HepG2 (cell line): ENCODE results near the gene QRFP. TPM values are rescaled to one million over a fixed set of nuclear protein-coding genes. Genes with fewer than 3 reads are reported as not detected.

Experiments used
- ATAC-seq: fragments of 200-7000 bp; cut with Tn5 transposase; 3 replicates; pipeline ENCODE4 v1.9.1; 2020; ENCODE audit warnings: mild to moderate bottlenecking, moderate library complexity
- BruUV-seq: library from RNA; stranded (reverse); fragments of 400-500 nt; replicated peaks from 2 replicates; lab custom pipeline; 2021; lab: Mats Ljungman, UMichigan
- CTCF ChIA-PET: fragments of 300-600 bp; formaldehyde crosslinking; extraction: SDS; loops from one replicate; lab custom pipeline; 2021; ENCODE audit warnings: low total read pairs, inconsistent platforms, low intra/inter-chr PET ratio; lab: Yijun Ruan, JAX
- POLR2A ChIA-PET: fragments of 350-600 bp; sonication (Branson Sonifier 250); formaldehyde crosslinking; loops from one replicate; lab custom pipeline; 2020; ENCODE audit warnings: antibody characterized with exemption, inconsistent platforms; lab: Yijun Ruan, JAX
- DNase-seq: peaks from one replicate; pipeline ENCODE4 v3.0.0-alpha.2; 2015; ENCODE audit warnings: low spot score
- FAIRE-seq: peaks from 3 replicates; lab custom pipeline; 2011; peaks lifted over from hg19 to GRCh38; lab: Jason Lieb, UNC
- H2AFZ ChIP-seq: one replicate; pipeline ENCODE4 v1.6.1; 2011; ENCODE audit warnings: low read length, inconsistent platforms
- H3K27ac ChIP-seq: fragments of 300-600 bp; 3 replicates; pipeline ENCODE4 v1.8.0; 2011; ENCODE audit warnings: mixed run types, mild to moderate bottlenecking, mixed read lengths, low read length, inconsistent platforms; ENCODE audit not compliant: insufficient read depth; ENCODE audit errors: extremely low read length
- H3K27me3 ChIP-seq, 2 experiments: fragments of 200-600 bp in 1 of 2; 2 replicates in 1 of 2; 3 replicates in 1 of 2; pipeline versions ENCODE4 v1.6.0 to v1.8.0; 2011; ENCODE audit warnings: low read length in 2 of 2, mild to moderate bottlenecking in 2 of 2, moderate library complexity in 2 of 2, inconsistent platforms in 1 of 2; ENCODE audit not compliant: insufficient read depth in 2 of 2, control insufficient read depth in 1 of 2
- H3K36me3 ChIP-seq, 2 experiments: fragments of 200-600 bp in 1 of 2; replicated peaks in 1 of 2; 2 replicates in 1 of 2; 3 replicates in 1 of 2; pipeline versions ENCODE4 v1.5.1 to v1.8.0; 2011; ENCODE audit warnings: low read length in 2 of 2, inconsistent platforms in 1 of 2; ENCODE audit not compliant: insufficient read depth in 2 of 2, control insufficient read depth in 1 of 2
- H3K4me1 ChIP-seq: 2 replicates; pipeline ENCODE4 v1.5.1; 2012; ENCODE audit warnings: low read length, inconsistent platforms; ENCODE audit not compliant: insufficient read depth
- H3K4me2 ChIP-seq: 2 replicates; pipeline ENCODE4 v1.6.0; 2011; ENCODE audit warnings: low read depth, low read length, inconsistent platforms
- H3K4me3 ChIP-seq, 3 experiments: fragments of 200-600 bp in 1 of 3; sonication (generic), shearing (Covaris generic) in 1 of 3; replicated peaks in 1 of 3; 2 replicates each; pipeline ENCODE4 v1.5.1; 2011 to 2016; ENCODE audit warnings: low read length in 3 of 3, inconsistent platforms in 2 of 3, low read depth in 2 of 3, mild to moderate bottlenecking in 2 of 3, control low read depth in 1 of 3, mixed read lengths in 1 of 3; ENCODE audit not compliant: insufficient read depth in 1 of 3
- H3K79me2 ChIP-seq: one replicate; pipeline ENCODE4 v1.6.1; 2011; ENCODE audit warnings: low read length, inconsistent platforms; ENCODE audit not compliant: insufficient read depth
- H3K9ac ChIP-seq: 2 replicates; pipeline ENCODE4 v1.6.0; 2011; ENCODE audit warnings: mild to moderate bottlenecking, low read depth, low read length, inconsistent platforms; ENCODE audit not compliant: insufficient read depth
- H3K9me3 ChIP-seq: 2 replicates; pipeline ENCODE4 v1.5.1; 2012; ENCODE audit warnings: mild to moderate bottlenecking, low read length
- H4K20me1 ChIP-seq: 2 replicates; pipeline ENCODE4 v1.6.0; 2011; ENCODE audit warnings: inconsistent platforms, mild to moderate bottlenecking, low read length, moderate library complexity; ENCODE audit not compliant: insufficient read depth
- FOXC1 ChIP-seq: sonication (generic); formaldehyde crosslinking; IDR thresholded peaks from 2 replicates; pipeline ENCODE4 v1.8.0; 2022; ENCODE audit warnings: mild to moderate bottlenecking, missing genetic modification reagents, borderline replicate concordance
- FOXK2 ChIP-seq: fragments of 450-650 bp; IDR thresholded peaks from 2 replicates; pipeline ENCODE4 v1.6.1; 2016
- GATAD1 ChIP-seq: IDR thresholded peaks from 2 replicates; pipeline ENCODE4 v1.6.1; 2016; ENCODE audit warnings: missing genetic modification reagents, missing compliant biosample characterization
- HNRNPL ChIP-seq: fragments of 200-400 bp; formaldehyde crosslinking; IDR thresholded peaks from 2 replicates; pipeline ENCODE4 v1.6.1; 2017; ENCODE audit warnings: mild to moderate bottlenecking, low read depth, low read length
- IRX3 ChIP-seq: sonication (generic); formaldehyde crosslinking; IDR thresholded peaks from 2 replicates; pipeline ENCODE4 v1.8.1; 2023; ENCODE audit warnings: mild to moderate bottlenecking, low read depth, missing genetic modification reagents, borderline replicate concordance
- MED13 ChIP-seq: sonication (generic); formaldehyde crosslinking; IDR thresholded peaks from 2 replicates; pipeline ENCODE4 v1.5.0; 2020; ENCODE audit warnings: missing genetic modification reagents
- MEIS1 ChIP-seq: sonication (generic); formaldehyde crosslinking; IDR thresholded peaks from 2 replicates; pipeline ENCODE4 v1.9.0; 2021; ENCODE audit warnings: mild to moderate bottlenecking, missing genetic modification reagents, moderate library complexity, borderline replicate concordance
- MTF1 ChIP-seq: sonication (generic); formaldehyde crosslinking; IDR thresholded peaks from 2 replicates; pipeline ENCODE4 v1.5.0; 2020; ENCODE audit warnings: missing genetic modification reagents
- NR2F1 ChIP-seq, 2 experiments: fragments of 450-650 bp in 1 of 2; formaldehyde crosslinking in 1 of 2; IDR thresholded peaks; 2 replicates each; pipeline versions ENCODE4 v1.5.0 to v1.6.1; 2016 to 2020; ENCODE audit warnings: mild to moderate bottlenecking in 1 of 2, missing compliant biosample characterization in 1 of 2, missing genetic modification reagents in 1 of 2, moderate library complexity in 1 of 2
- POLR2AphosphoS5 ChIP-seq: IDR thresholded peaks from 2 replicates; pipeline ENCODE4 v1.6.1; 2012; ENCODE audit warnings: low read depth, low read length
- SIX4 ChIP-seq: sonication (generic); formaldehyde crosslinking; IDR thresholded peaks from 2 replicates; pipeline ENCODE4 v1.4.0; 2020; ENCODE audit warnings: missing genetic modification reagents
- SRSF9 ChIP-seq: fragments of 200-400 bp; formaldehyde crosslinking; IDR thresholded peaks from 2 replicates; pipeline ENCODE4 v1.6.1; 2018; ENCODE audit warnings: borderline replicate concordance, mild to moderate bottlenecking, low read depth, low read length; ENCODE audit not compliant: insufficient read depth, poor library complexity, severe bottlenecking
- STAT5B ChIP-seq: sonication (generic); formaldehyde crosslinking; IDR thresholded peaks from 2 replicates; pipeline ENCODE4 v1.4.0; 2020; ENCODE audit warnings: missing genetic modification reagents
- TSC22D2 ChIP-seq: sonication (generic); formaldehyde crosslinking; IDR thresholded peaks from 2 replicates; pipeline ENCODE4 v1.5.1; 2020; ENCODE audit warnings: missing genetic modification reagents, mild to moderate bottlenecking, borderline replicate concordance
- YY1 ChIP-seq: IDR thresholded peaks from 2 replicates; pipeline ENCODE4 v1.6.1; 2011; ENCODE audit warnings: low read length, low read depth, moderate library complexity, mild to moderate bottlenecking; ENCODE audit not compliant: insufficient read depth, insufficient replicate concordance
- ZNF30 ChIP-seq: sonication (generic); formaldehyde crosslinking; IDR thresholded peaks from 2 replicates; pipeline ENCODE4 v1.5.0; 2020; ENCODE audit warnings: mild to moderate bottlenecking, missing genetic modification reagents
- ZNF766 ChIP-seq: sonication (generic); formaldehyde crosslinking; IDR thresholded peaks from 2 replicates; pipeline ENCODE4 v1.5.0; 2020; ENCODE audit warnings: missing genetic modification reagents, borderline replicate concordance
- ZNF800 ChIP-seq: sonication (generic); formaldehyde crosslinking; IDR thresholded peaks from 2 replicates; pipeline ENCODE4 v1.4.0; 2020; ENCODE audit warnings: missing genetic modification reagents
- WGBS: methylation state at CpG from one replicate; pipeline ENCODE4 v1.1.6; 2017; ENCODE audit warnings: low lambda C conversion rate; 5-methylcytosine and 5-hydroxymethylcytosine counted together
- in situ Hi-C: cut with HindIII; loops from 2 replicates; pipeline ENCODE4 v1.10.0; 2017; ENCODE audit warnings: low pct_unique_long_range_greater_than_20kb; ENCODE audit not compliant: extremely low pct_ligation_motif_present
- intact Hi-C: fragments of 100-400 bp; cut with micrococcal nuclease; formaldehyde crosslinking; loops from one replicate; pipeline ENCODE4 v1.10.0; 2022; ENCODE audit not compliant: unreplicated experiment
- polyA plus RNA-seq, 8 experiments: library from polyadenylated mRNA; depleted of rRNA in 3 of 8; stranded (reverse) in 7 of 8; unstranded in 1 of 8; fragments of >200 nt; fragmentation: Illumina TruSeq in 4 of 8; extraction: Trizol in 4 of 8; gene quantifications; 2 replicates each; pipeline versions ENCODE4 v1.2.1 to v1.2.3, GENCODE V29; 2011 to 2016; ENCODE audit warnings: low read depth in 4 of 8, missing spikeins in 1 of 8, mixed read lengths in 1 of 8; ENCODE audit not compliant: insufficient read depth in 1 of 8
- total RNA-seq, 5 experiments: library from RNA; depleted of rRNA; stranded (reverse); fragments of >200 nt; fragmentation: Illumina TruSeq; extraction: Trizol; gene quantifications; 2 replicates each; pipeline ENCODE4 v1.2.3, GENCODE V29; 2016; ENCODE audit warnings: low read depth in 1 of 5
- TF ChIP-seq, protein P1 (sequence below): IDR thresholded peaks from 2 replicates; pipeline ENCODE4 v1.6.1; 2016; ENCODE audit warnings: missing compliant biosample characterization, missing genetic modification reagents, borderline replicate concordance
- TF ChIP-seq, protein P2 (sequence below): sonication (generic); formaldehyde crosslinking; IDR thresholded peaks from 2 replicates; pipeline ENCODE4 v1.9.0; 2021; ENCODE audit warnings: missing genetic modification reagents, borderline replicate concordance

The QRFP gene
- total and polyA plus RNA-seq, 2 of the 13 experiments (the other 11 are each of a cell fraction or from before 2014, with no cell fraction given): not detected

DNA sequence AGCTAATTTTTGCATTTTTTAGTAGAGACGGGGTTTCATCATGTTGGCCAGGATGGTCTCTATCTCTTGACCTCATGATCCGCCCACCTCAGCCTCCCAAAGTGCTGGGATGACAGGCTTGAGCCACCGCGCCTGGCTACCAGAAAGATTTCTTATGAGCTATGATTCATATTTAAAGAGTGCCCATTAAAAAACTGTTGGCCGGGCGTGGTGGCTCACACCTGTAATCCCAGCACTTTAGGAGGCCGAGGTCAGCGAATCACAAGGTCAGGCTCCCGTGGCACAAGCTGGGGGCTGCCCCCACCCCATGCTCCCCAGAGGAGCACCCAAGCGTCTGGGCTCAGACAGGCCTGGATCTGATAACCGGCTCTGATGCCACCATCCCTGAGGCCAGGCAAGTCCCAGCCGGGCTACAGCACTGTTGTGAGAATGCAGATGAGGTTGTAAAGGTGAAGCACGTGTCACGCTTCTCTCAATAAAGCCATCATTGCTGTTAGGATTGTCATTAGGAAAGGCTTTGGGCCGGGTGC, 13.9 kb downstream of the QRFP start (continued):
- TF ChIP-seq FOXC1 (CRISPR knock-in tag) (no peak), MEIS1 (CRISPR knock-in tag) (no peak), NR2F1 (CRISPR knock-in tag; IDR thresholded peaks at IDR 0.05) (no peak), SRSF9 (no peak), YY1 (no peak), POLR2AphosphoS5 (no peak), IRX3 (no peak), MTF1 (no peak)

- no peak for DNase-seq
- BruUV-seq: no TSS peak
- FAIRE-seq: no peak
- Histone ChIP-seq H4K20me1 (0 out of 2 replicates have a peak, but pooled peaks cover 3% of the 10 kb centered on the region), H3K9ac (no peak overlapping the region), H3K9me3 (no peaks in the 10 kb centered on the region), H3K4me1 (no peaks in the 10 kb centered on the region), H3K27me3 (no peaks in the 10 kb centered on the region), H3K79me2 (no peaks in the 10 kb centered on the region), H2AFZ (no peak overlapping the region), H3K4me3 (no peak overlapping the region), H3K36me3 (peaks cover 28 to 90% of the 10 kb centered on the region in 2 experiments), H3K27ac (no peak overlapping the region), H3K4me2 (no peak overlapping the region)
- intact Hi-C loops: no loop called here
- ChIA-PET CTCF (no interaction called here), POLR2A (no interaction called here)
- in situ Hi-C loops: no loop called here
- 97% methylated on average over 6 of the region's 6 CpGs for WGBS
- ATAC-seq: no peak
- TF ChIP-seq HNRNPL: no peak
- TF ChIP-seq, protein P1, sequence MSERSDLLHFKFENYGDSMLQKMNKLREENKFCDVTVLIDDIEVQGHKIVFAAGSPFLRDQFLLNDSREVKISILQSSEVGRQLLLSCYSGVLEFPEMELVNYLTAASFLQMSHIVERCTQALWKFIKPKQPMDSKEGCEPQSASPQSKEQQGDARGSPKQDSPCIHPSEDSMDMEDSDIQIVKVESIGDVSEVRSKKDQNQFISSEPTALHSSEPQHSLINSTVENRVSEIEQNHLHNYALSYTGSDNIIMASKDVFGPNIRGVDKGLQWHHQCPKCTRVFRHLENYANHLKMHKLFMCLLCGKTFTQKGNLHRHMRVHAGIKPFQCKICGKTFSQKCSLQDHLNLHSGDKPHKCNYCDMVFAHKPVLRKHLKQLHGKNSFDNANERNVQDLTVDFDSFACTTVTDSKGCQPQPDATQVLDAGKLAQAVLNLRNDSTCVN (CRISPR knock-in tag): no peak
- TF ChIP-seq FOXK2: no peak
- no peak for TF ChIP-seq STAT5B (CRISPR knock-in tag)
- no peak for TF ChIP-seq ZNF30
- no peak for TF ChIP-seq MED13
- no peak for TF ChIP-seq GATAD1
- TF ChIP-seq SIX4 (CRISPR knock-in tag): no peak
- no peak for TF ChIP-seq ZNF766
- TF ChIP-seq TSC22D2 (CRISPR knock-in tag): no peak
- TF ChIP-seq, protein P2, sequence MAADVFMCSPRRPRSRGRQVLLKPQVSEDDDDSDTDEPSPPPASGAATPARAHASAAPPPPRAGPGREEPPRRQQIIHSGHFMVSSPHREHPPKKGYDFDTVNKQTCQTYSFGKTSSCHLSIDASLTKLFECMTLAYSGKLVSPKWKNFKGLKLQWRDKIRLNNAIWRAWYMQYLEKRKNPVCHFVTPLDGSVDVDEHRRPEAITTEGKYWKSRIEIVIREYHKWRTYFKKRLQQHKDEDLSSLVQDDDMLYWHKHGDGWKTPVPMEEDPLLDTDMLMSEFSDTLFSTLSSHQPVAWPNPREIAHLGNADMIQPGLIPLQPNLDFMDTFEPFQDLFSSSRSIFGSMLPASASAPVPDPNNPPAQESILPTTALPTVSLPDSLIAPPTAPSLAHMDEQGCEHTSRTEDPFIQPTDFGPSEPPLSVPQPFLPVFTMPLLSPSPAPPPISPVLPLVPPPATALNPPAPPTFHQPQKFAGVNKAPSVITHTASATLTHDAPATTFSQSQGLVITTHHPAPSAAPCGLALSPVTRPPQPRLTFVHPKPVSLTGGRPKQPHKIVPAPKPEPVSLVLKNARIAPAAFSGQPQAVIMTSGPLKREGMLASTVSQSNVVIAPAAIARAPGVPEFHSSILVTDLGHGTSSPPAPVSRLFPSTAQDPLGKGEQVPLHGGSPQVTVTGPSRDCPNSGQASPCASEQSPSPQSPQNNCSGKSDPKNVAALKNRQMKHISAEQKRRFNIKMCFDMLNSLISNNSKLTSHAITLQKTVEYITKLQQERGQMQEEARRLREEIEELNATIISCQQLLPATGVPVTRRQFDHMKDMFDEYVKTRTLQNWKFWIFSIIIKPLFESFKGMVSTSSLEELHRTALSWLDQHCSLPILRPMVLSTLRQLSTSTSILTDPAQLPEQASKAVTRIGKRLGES: no peak
- no peak for TF ChIP-seq ZNF800 (CRISPR knock-in tag)
These were observed 15.1 kb downstream of the QRFP start for GRCh38 chr9:130881516-130881915.
